ENCODE results near the gene CYP2S1.
A peak's percentile ranks its signal among the peaks of the same experiment; 100 is the strongest.

CYP2S1 gene

DNA sequence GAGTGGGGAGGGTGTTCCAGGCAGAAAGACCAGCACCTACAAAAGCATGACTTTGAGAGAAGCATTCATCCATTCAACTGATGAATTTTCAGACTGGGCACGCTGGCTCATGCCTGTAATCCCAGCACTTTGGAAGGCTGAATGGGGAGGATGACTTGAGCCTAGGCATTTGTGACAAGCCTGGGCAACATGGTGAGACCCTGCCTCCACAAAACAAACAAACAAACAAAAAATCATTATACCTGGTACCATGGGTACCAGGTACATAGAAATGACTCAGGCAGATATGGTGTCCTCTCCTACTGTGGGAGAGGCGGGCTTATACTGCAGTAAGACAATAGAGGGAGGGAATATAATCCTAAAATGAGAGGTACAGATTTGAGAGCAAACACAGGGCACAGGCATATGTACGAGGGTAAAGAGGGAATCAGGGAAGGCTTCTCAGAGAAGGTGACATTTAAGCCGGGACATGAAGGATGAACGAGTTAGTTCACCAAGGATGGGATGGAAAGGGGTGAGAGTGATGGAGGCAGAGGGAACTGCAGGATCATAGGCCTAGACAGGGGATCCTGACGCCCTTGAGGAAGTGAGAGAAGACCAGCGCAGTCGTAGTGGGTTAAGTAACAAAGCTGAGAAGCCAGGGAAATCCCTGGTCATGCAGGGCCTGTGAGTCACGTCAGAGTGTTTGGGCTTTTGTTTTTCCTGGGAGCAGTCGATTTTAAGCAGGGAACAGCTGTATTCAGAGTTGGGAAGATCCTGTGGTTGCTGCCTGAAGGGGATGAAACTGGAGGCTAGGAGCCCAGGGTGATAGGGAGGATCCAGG, 2.9 kb downstream of the CYP2S1 start:
- DNase-seq, result peak in 1 of 2 donors; percentile 18

DNA sequence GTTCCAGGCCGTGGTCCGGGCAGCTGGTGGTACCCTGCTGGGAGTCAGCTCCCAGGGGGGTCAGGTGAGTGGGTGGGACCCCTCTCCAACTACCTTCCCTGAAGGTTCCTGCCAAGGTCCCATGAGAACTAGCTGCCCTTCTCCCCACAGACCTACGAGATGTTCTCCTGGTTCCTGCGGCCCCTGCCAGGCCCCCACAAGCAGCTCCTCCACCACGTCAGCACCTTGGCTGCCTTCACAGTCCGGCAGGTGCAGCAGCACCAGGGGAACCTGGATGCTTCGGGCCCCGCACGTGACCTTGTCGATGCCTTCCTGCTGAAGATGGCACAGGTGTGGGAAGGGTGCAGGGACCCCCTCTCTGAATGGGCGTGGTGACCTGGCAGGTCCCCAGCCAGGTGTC, 5.5 kb downstream of the CYP2S1 start:
- DNase-seq, result no peak

GRCh38 chr19:41203371-41203770, 10.4 kb downstream of the CYP2S1 start:
- no peak for DNase-seq

DNA sequence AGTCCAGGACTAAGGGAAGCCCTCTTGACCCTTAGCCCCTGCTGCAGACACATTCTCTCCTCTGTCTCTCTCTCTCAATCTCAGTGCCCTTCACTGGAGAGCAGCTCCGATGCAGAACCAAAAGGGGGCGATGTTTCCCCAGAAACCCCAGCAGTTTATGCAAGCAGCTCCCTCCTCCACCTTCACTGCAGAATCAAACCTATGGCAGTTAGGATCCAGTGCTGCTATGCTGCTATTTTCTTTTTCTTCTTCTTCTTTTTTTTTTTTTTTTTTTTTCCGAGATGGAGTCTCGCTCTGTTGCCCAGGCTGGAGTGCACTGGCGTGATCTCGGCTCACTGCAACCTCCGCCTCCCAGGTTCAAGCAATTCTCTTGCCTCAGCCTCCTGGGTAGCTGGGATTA, 11.3 kb downstream of the CYP2S1 start:
- DNase-seq, result peak in 1 of 2 donors; percentile 83

DNA sequence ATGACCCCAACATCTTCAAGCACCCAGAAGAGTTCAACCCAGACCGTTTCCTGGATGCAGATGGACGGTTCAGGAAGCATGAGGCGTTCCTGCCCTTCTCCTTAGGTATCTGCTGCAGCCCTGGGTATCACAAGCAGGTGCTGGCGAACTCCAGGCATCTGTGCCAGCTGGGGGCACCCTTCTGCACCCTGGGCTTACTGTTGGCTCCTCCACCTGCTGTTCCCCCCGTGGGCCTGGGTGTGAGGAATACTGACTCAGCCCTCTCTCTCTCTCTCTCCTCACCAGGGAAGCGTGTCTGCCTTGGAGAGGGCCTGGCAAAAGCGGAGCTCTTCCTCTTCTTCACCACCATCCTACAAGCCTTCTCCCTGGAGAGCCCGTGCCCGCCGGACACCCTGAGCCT, 13.0 kb downstream of the CYP2S1 start:
- DNase-seq, result no peak

GRCh38 chr19:41206456-41206855, 13.4 kb downstream of the CYP2S1 start:
- no peak for DNase-seq

GRCh38 chr19:41206926-41207750, 14.1 kb downstream of the CYP2S1 start:
- no peak for DNase-seq

GRCh38 chr19:41214161-41214560, 21.1 kb downstream of the CYP2S1 start:
- DNase-seq, result no peak

- no peak for DNase-seq
Observed at GRCh38 chr19:41217741-41218140, 24.7 kb downstream of the CYP2S1 start.

- no peak for DNase-seq
Observed at GRCh38 chr19:41218249-41218614, 25.2 kb downstream of the CYP2S1 start.

GRCh38 chr19:41218615-41219507, 25.8 kb downstream of the CYP2S1 start, which contains the start of gene AXL:
Gene AXL (plus strand): TSS chr19:41219223. CDS start chr19:41219393, 170 bp downstream.
- DNase-seq, result no peak

GRCh38 chr19:41219924-41220567, 27.0 kb downstream of the CYP2S1 start:
- no peak for DNase-seq

DNA sequence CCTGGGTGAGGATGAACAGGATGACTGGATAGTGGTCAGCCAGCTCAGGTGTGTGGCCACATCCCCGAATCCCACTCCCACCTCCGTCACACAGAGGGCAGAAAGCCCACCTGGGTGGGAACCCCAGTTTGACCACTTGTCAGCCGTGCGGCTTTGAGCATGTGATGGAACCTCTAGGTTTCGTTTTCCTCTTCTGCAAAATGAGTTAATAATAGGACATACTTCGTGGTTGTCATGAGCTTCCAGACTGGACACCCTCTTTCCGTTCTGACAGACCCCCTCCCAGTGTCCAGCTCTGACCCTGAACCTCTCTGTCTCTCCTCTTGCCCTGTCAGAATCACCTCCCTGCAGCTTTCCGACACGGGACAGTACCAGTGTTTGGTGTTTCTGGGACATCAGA, 27.8 kb downstream of the CYP2S1 start:
- DNase-seq, result no peak

GRCh38 chr19:41221514-41222205, 28.6 kb downstream of the CYP2S1 start:
- no peak for DNase-seq

DNA sequence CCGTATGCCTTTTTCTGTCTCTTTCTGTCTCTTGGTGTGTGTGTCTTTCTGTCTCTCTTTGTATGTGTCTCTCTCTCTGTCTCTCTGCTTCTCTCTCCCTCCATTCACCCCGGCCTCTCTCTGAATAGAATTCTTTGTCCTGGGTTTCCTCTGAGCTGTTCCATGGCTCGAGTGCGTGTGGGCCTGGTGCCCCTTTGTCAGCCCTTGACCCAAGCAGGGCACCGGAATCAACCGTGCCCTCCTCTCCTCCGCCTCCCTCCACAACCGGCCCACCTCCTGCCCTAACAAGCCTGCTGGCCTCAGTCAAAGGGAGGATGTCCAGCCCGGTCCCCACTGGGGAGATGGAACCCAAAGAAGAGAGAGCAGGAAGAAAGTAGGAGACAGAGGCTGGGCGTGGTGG, 29.2 kb downstream of the CYP2S1 start:
- no peak for DNase-seq

DNA sequence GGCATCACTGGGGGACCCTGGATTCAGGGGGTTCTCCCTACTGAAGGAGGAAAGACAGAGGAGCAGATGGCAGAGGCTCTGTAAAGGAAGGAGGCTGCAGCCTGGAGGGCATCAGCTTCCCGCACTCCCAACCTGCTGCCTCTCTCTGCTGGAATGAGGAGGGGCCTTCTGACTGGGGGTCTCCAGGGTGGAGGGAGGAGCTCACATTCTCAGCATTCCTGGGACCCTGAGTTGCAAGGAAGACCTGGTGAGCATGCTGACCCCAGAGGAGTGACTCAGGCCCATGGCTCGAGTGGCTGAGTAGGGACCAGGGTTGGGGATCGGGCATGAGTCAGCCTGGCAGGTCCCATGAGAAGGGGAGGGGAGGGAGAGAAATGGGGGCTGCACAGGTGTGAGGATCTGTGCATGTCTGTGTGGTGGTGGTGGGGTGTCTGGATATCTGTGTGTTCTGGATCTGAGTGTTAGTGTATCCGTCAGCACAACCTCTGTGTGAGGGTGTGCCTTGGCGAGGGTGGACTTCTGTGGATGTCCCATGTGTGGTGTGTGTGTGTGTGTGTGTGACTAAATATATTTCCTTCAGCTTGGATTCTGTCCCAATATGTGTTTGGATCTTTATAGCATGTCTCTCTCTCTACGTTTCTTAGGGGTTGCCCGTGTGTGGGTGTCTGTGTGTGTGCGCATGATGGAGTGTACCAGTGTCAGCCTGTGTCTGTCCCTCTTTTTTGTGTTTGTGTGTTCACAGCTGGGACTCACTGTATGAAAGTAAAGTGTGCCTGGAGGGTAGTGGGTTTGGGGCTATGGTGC, 30.6 kb downstream of the CYP2S1 start:
- DNase-seq, result no peak

DNA sequence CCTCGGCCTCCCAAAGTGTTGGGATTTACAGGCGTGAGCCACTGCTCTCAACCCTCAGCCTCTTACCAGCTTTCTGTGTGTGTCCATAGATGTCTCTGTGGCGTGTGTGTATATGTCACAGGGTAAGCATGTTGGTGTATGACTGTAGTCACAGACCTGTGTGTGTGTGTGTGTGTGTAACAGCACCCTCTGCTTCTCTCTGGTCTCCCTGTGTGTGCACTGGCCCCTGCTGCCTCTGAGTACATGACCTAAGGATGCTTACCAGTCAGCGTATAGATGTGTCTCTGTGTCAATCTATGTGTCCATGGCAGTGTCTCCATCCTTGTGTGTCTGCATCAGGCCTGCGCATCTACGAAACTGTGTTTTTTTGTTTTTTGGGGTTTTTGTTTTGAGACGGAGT, 31.6 kb downstream of the CYP2S1 start:
- DNase-seq, result no peak

DNA sequence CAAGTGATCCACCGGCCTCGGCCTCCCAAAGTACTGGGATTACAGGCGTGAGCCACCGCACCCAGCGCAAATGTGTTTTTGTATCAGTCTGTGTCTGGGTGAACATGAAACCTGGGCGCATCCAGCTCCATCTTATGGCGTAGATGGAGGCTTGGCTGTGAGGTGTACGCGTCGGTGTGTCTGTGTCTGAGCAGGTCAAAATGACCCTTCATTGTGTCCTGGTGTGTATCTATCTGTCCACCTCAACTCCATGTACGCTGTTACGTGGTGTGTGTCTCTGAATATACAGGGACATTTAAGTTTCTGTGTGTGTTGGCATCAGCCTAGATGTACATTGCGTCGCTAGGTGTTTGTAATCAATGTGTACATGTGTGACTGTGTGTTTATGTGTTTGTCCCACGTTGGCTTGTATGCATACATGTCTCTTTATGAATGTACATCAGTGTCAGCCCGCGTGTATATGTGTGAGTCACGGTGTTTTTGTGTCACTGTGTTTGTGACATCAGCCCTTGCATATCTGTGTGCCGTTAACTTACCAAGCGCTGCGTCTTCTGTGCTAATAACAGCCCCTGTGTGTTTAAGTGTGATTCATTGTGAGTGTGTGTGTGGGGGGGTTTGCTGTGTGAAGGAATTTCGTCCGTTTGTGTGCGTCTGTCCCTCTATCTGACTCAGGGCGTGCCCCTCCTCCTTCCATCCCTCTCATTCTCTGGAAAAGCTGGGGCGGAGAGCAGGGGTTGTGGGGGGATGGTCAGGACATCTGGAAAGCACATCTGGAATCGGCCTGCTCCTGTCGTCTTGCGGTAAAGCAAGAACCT, 32.4 kb downstream of the CYP2S1 start:
- peak; percentile 21 to 50 for DNase-seq

DNA sequence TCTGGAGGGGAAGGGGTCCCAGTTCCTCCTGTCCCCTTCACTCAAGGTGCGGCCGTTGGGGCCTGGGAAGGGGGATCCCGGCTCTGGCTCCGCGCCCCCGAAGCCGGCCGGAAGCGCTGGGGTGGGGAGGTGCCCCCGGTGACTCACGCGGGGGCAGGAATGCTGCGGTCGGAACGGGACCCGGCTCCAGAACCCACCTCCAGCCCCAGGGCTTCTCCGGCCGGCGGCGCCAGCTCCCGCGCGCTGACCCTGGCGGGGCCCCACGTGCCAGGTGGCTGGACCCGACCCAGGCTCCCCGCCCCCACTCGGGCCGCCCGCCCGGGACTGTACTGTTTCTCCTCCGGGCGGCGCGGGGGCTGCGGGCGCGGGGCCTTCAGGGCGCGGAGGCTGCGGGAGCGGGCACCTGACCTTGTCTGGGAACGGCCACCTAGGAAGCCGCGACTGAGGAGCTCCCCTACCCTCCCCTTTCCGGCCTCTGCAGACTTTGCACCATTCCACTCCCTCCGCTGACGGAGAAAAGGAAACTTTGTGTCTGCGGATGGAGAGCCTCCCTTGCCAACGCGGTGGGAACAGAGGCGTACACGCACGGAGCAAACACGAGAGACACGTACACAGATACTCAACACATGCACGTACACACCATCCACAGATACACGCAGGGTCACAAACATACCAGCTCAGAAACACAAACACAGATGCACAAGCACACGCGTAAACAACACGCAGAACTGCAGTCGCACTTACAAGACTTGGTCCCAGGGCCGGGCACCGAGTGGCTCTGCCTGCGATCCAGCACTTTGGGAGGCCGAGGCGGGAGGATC, 33.2 kb downstream of the CYP2S1 start:
- DNase-seq, result no peak

All from bone marrow (tissue), 2 donors.